ENCODE results near the gene PLCXD1. TPM values are rescaled to one million over a fixed set of nuclear protein-coding genes. Genes with fewer than 3 reads are reported as not detected.
"Not testable (repeated sequence)": the region's sequence is repeated elsewhere in the genome, so short reads cannot be mapped to it uniquely, and the experiment has no call there.

The PLCXD1 gene
- total RNA-seq, 1 experiment from 2014 or later, result 12.0 TPM

GRCh38 chrX:274904-275475 lies 6.2 kb upstream of the PLCXD1 start:
- H3K9me3 Mint-ChIP-seq (ENCODE audit: unreplicated experiment), result no peaks in the 10 kb centered on the region
- ChIA-PET POLR2A (no interaction called here), CTCF (no interaction called here)
- no peak overlapping the region for H3K27ac Mint-ChIP-seq (ENCODE audit: low read depth, unreplicated experiment)
- no peaks in the 10 kb centered on the region for H3K4me1 Mint-ChIP-seq (ENCODE audit: insufficient read depth, unreplicated experiment)
- H3K36me3 Mint-ChIP-seq (ENCODE audit: insufficient read depth, unreplicated experiment), result no peaks in the 10 kb centered on the region
- DNase-seq (ENCODE audit: unreplicated experiment), result no peak
- BruUV-seq (replicated peaks), result no TSS peak
- intact Hi-C loops (cut with micrococcal nuclease), result no loop called here
- H3K4me3 Mint-ChIP-seq (ENCODE audit: unreplicated experiment), result peak overlapping the region; percentile 29
- no peak for TF ChIP-seq CTCF (IDR thresholded peaks at IDR 0.05; ENCODE audit: unreplicated experiment)
- H3K27me3 Mint-ChIP-seq (ENCODE audit: insufficient read depth, unreplicated experiment), result no peaks in the 10 kb centered on the region

GRCh38 chrX:275476-275966 lies 5.7 kb upstream of the PLCXD1 start:
- ChIA-PET POLR2A (no interaction called here), CTCF (no interaction called here)
- H3K4me3 Mint-ChIP-seq (ENCODE audit: unreplicated experiment), result peak overlapping the region; percentile 29
- no peaks in the 10 kb centered on the region for H3K9me3 Mint-ChIP-seq (ENCODE audit: unreplicated experiment)
- no peak for DNase-seq (ENCODE audit: unreplicated experiment)
- H3K4me1 Mint-ChIP-seq (ENCODE audit: insufficient read depth, unreplicated experiment), result no peaks in the 10 kb centered on the region
- TF ChIP-seq CTCF (IDR thresholded peaks at IDR 0.05; ENCODE audit: unreplicated experiment), result no peak
- H3K27ac Mint-ChIP-seq (ENCODE audit: low read depth, unreplicated experiment), result no peak overlapping the region
- H3K36me3 Mint-ChIP-seq (ENCODE audit: insufficient read depth, unreplicated experiment), result no peaks in the 10 kb centered on the region
- no TSS peak for BruUV-seq (replicated peaks)
- no peaks in the 10 kb centered on the region for H3K27me3 Mint-ChIP-seq (ENCODE audit: insufficient read depth, unreplicated experiment)
- intact Hi-C loops (cut with micrococcal nuclease), result no loop called here

- peak; percentile 64 for DNase-seq (ENCODE audit: unreplicated experiment)
- H3K27ac Mint-ChIP-seq (ENCODE audit: low read depth, unreplicated experiment), result no peak overlapping the region
- no peaks in the 10 kb centered on the region for H3K27me3 Mint-ChIP-seq (ENCODE audit: insufficient read depth, unreplicated experiment)
- H3K36me3 Mint-ChIP-seq (ENCODE audit: insufficient read depth, unreplicated experiment), result no peaks in the 10 kb centered on the region
- CTCF ChIA-PET, result no interaction called here
- H3K9me3 Mint-ChIP-seq (ENCODE audit: unreplicated experiment), result no peaks in the 10 kb centered on the region
- intact Hi-C loops (cut with micrococcal nuclease), result no loop called here
- peak overlapping the region; percentile 71 for H3K4me3 Mint-ChIP-seq (ENCODE audit: unreplicated experiment)
- no peak for TF ChIP-seq CTCF (IDR thresholded peaks at IDR 0.05; ENCODE audit: unreplicated experiment)
- POLR2A ChIA-PET, result no interaction called here
- no peaks in the 10 kb centered on the region for H3K4me1 Mint-ChIP-seq (ENCODE audit: insufficient read depth, unreplicated experiment)
- no TSS peak for BruUV-seq (replicated peaks)
Observed at GRCh38 chrX:275967-276580, 5.1 kb upstream of the PLCXD1 start.

- ChIA-PET POLR2A (no interaction called here), CTCF (no interaction called here)
- no peaks in the 10 kb centered on the region for H3K36me3 Mint-ChIP-seq (ENCODE audit: insufficient read depth, unreplicated experiment)
- intact Hi-C loops (cut with micrococcal nuclease), result no loop called here
- peak overlapping the region; percentile 71 for H3K4me3 Mint-ChIP-seq (ENCODE audit: unreplicated experiment)
- H3K4me1 Mint-ChIP-seq (ENCODE audit: insufficient read depth, unreplicated experiment), result no peaks in the 10 kb centered on the region
- H3K27ac Mint-ChIP-seq (ENCODE audit: low read depth, unreplicated experiment), result no peak overlapping the region
- no peaks in the 10 kb centered on the region for H3K27me3 Mint-ChIP-seq (ENCODE audit: insufficient read depth, unreplicated experiment)
- TF ChIP-seq CTCF (IDR thresholded peaks at IDR 0.05; ENCODE audit: unreplicated experiment), result no peak
- no TSS peak for BruUV-seq (replicated peaks)
- peak; percentile 43 for DNase-seq (ENCODE audit: unreplicated experiment)
- H3K9me3 Mint-ChIP-seq (ENCODE audit: unreplicated experiment), result no peaks in the 10 kb centered on the region
Observed at GRCh38 chrX:276581-277201, 4.5 kb upstream of the PLCXD1 start.

GRCh38 chrX:279757-280604 lies 1.2 kb upstream of the PLCXD1 start:
- H3K27me3 Mint-ChIP-seq (ENCODE audit: insufficient read depth, unreplicated experiment); DNase-seq (ENCODE audit: unreplicated experiment); H3K4me1 Mint-ChIP-seq (ENCODE audit: insufficient read depth, unreplicated experiment); intact Hi-C loops (cut with micrococcal nuclease); POLR2A ChIA-PET; H3K4me3 Mint-ChIP-seq (ENCODE audit: unreplicated experiment); H3K27ac Mint-ChIP-seq (ENCODE audit: low read depth, unreplicated experiment); H3K9me3 Mint-ChIP-seq (ENCODE audit: unreplicated experiment); H3K36me3 Mint-ChIP-seq (ENCODE audit: insufficient read depth, unreplicated experiment); BruUV-seq (replicated peaks); CTCF ChIA-PET: not testable (repeated sequence)

- H3K27ac Mint-ChIP-seq (ENCODE audit: low read depth, unreplicated experiment); H3K4me3 Mint-ChIP-seq (ENCODE audit: unreplicated experiment); BruUV-seq (replicated peaks); CTCF ChIA-PET; POLR2A ChIA-PET; intact Hi-C loops (cut with micrococcal nuclease); H3K4me1 Mint-ChIP-seq (ENCODE audit: insufficient read depth, unreplicated experiment); H3K9me3 Mint-ChIP-seq (ENCODE audit: unreplicated experiment); H3K27me3 Mint-ChIP-seq (ENCODE audit: insufficient read depth, unreplicated experiment); H3K36me3 Mint-ChIP-seq (ENCODE audit: insufficient read depth, unreplicated experiment); DNase-seq (ENCODE audit: unreplicated experiment): not testable (repeated sequence)
Observed at GRCh38 chrX:280722-281121, 459 bp upstream of the PLCXD1 start.

All from MCF 10A (cell line).